DMS53 treated with DMSO at 0.1 percent for 48 hours (cell line): ENCODE measurements around the gene SPAG9.

ENCODE experiments used
- DNase-seq: peaks from one replicate; lab custom pipeline; 2025; ENCODE audit not compliant: unreplicated experiment; lab: John Stamatoyannopoulos, UW

The SPAG9 gene

GRCh38 chr17:50957600-50958575 lies 162.8 kb downstream of the SPAG9 start:
- DNase-seq = no peak

DNA sequence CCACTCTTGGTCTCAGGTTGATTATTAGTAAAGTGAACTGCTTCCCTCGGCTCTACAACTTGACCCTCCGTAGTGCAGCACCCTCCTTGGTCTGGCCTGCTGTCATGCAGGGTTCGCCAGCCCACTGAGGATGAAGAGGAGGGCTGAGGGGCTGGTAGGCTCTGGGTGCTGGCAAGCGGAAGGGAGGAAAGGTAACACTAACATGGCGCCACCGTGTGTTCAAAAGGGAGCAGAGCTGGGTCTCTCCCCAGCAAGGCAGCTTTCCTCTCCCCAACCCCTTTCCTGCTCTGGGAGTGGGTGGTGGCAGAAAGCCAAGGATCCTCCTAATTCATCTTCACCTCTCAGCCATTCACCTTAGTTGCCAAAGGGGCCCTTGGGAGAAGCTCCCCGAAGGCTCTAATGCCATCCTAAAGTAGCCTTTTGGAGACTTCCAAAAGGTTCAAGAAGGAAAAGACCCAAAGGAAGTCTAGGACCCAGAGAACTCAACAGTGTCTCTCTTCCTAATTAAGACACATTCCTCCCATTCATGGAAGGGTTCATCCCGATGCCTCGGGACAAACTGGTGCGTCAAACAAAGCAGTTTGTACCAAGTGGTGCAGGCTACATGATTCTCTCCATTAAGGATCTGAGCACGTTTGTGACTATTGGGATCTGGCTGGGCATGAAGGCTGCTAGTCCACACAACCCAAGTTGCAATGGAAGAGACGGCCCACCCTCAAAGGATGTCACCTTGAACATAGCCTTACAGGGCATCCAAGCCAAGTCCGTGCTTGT lies 163.7 kb downstream of the SPAG9 start:
- DNase-seq = peak; percentile 35

DNA sequence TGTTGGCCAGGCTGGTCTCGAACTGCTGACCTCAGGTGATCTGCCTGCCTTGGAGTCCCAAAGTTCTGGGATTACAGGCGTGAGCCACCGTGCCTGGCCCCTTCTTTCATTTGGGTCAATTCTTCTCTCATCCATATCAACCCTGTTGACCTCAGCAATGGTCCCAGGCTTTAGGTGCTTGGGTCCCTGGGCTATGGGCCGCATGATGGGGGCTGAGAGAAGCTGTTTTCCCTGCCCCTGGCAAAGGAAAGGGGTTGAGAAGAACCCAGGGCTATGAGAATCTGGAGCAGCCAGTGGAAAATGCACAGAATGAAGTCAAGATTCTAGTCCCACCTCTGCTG lies 164.3 kb downstream of the SPAG9 start:
- DNase-seq = no peak

- no peak for DNase-seq
These were observed 165.0 kb downstream of the SPAG9 start for GRCh38 chr17:50955667-50956120.

- DNase-seq = no peak
These were observed 165.5 kb downstream of the SPAG9 start for GRCh38 chr17:50955160-50955559.

DNA sequence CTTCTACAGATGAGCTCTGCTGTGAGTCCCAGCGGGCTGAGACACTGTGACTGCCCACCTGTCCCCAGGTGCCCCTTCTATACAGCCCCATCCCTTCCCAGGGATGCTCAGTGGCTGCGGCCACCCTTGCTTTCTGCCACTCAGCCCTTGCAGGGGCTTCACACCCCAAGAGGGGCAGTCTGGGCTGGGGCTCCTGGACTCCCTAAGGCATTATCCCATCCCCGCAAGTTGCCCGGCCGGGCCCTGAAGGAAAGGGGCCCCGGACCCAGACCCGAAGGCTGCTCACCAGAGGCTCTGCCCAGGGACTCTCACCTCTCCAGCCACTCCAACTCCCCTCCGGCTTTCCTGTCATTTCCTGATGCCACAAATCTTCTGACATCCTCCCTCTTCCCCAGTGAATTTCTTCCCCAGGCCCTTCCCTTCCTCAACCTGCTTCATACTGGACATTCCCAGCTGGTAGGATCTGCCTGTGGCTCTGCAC lies 166.0 kb downstream of the SPAG9 start:
- no peak for DNase-seq

- peak; percentile 69 for DNase-seq
These were observed 166.7 kb downstream of the SPAG9 start for GRCh38 chr17:50953831-50954601.

GRCh38 chr17:50953518-50953830 lies 167.2 kb downstream of the SPAG9 start:
- no peak for DNase-seq

DNA sequence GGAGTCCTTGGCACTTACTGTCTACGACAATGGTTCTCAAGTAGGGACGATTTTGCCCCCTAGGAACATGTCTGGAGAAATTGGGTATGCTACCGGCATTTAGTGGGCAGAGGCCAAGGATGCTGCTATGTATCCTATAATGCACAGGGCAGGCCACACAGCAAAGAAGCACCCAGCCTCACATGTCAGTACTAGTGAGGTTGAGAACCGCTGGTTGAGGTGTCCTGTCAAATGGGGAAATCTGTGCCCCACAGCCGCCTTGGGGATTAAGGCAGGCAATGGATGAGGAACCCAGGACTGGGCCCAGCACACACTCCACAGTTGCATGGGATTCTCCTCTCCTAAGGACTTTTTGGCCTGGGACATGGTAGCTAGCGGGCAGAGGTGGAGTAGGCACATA lies 167.8 kb downstream of the SPAG9 start:
- no peak for DNase-seq

DNA sequence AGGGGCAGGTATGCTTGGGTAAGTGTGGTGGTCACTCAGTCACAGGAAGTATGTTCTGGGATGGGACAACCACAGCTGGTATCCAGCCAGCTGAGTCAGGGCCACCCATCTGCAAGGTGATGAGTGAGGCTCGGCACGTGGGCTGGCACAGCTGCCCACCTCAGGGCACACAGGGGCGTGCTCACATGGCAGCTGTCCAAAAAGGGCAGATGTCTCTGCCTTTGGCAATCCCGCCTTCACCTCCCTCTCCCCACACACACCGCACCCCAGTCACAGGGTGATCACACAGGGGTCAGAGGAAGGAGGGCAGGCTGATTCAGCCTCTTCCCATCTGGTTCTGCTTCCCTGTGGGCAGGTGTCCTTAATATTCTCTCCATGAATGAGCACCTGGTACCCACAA lies 168.7 kb downstream of the SPAG9 start:
- DNase-seq = peak; percentile 58

GRCh38 chr17:50949989-50950877 lies 170.4 kb downstream of the SPAG9 start:
- peak; percentile 38 for DNase-seq

DNA sequence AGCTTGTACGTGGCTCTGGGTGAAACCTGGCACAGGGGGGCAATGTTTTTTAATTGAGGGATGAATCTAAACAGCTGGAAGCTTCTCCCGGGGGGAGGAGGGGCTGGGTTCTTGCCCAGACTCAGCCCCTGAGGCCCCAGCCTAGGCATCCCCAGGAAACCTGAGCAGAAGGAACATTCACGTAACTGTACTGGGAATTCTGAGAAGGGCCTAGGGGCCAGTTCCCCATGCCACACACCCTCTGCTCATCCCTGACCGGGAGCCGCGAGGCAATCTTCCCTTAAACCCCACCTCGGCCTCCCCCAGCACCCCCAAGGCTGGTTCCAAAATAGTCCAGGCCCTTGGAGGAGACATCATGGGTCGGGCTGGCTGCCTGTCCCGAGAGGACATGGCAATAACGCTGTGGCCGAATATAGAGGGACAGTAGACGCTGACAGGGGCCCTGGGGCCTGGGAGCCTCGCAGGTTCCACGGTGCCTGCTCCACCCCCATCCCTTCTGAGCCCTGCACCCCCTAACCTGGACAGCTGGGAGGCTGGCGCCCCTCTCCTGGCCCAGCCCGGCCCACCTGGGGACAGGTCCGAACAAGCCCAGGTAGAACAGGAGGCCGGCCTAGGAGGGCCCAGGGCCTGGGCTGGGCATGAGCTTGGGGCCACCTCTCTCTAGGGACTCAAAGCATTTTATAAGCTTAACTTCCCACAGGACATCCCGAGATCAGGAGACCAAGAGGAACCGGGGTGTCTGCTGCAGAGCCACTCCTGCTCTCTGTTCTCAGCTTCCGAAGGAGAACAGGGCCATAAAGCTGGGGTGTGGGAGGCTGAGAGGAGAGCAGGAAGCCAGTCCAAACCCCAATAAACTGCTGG lies 171.3 kb downstream of the SPAG9 start:
- DNase-seq = no peak

DNA sequence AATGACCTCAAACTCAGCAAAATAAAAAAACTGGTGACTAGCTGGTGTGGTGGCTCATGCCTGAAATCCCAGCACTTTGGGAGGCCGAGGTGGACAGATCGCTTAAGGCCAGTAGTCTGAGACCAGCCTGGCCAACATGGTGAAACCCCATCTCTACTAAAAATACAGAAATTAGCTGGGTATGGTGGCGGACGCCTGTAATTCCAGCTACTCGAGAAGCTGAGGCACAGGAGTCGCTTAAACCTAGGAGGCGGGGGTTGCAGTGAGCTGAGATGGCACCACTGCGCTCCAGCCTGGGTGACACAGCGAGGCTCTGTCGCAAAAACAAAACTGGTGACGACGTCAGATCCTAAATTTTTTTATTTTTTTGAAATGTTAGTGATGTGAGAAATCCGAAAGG lies 172.0 kb downstream of the SPAG9 start:
- no peak for DNase-seq

DNA sequence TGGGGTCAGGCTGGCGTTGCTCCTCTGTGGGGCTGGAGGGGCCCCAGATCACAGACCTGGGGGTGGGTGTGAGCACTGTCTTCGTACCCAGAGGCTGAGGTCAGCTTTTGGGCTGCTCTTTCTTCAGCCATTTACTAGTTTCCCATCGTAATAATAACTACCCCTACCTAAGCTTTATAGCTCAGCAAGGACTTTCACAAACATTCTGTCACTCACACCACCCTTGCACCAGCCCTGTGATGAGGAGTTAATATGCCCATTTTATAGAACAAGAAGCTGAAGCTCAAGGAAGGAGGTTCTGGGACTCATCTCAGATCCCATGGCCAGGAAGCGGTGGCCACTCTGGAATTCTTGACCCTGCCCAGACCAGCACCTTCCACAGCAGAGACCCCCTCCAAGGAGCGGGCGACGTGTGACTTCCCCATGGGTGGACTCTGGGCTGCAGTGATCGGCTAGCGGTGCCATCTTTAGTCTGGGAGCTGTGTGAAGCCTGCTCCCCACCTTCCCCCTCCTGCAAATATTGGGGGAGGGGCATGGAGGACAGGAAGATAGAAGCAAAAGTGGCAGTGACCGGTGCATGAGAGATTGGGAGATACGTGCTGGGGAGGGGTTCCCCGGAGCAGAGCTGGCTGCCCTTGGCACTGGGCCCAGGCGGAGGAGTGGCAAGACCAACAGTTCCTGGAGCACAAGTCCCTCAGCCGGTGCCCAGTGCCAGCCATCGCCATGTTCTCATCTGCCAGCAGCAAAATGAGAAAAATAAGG lies 172.7 kb downstream of the SPAG9 start:
- DNase-seq = no peak

DNA sequence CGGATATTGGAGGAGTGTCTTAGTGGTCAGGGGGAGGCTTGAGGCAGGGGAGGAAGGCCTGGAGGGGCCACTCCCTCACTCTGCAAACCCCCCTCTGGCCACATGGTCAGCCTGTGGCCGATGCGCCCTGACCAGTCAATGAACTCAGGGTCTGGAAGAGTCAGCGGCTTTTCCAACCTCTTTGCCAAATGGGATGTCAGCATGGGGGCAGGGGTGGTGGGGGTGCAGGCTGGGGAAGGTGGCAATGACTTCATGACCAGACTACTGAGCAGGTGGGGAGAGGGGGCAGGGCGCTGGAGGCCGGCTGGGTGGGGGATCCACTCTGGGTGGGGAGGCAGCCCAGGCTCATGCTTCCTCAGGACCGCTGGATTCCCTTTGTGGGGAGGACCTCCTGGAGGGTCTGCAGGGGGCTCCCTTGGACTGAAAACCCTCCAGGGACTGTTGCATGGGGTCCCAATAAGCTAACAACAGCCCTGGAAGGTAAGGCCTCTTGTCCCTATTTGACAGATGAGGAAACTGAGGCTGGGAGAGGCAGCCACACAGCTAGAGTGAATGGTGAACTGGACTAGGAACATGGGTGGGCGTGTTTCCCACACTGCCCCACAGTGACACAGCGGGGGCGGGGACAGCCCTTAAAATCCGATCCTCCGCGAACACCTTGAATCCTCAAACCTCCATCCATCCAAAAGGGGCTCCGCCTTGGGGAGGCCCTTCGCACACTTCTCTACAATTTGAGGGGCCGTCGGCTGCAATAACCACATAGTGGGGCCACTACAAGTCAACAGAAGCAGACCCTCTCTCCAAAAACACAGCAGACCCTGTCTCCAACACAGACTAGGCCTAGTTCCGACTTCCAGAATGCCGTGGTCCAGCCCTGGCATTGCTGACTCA lies 173.5 kb downstream of the SPAG9 start:
- DNase-seq = no peak

- no peak for DNase-seq
These were observed 174.3 kb downstream of the SPAG9 start for GRCh38 chr17:50946223-50946890.

DNA sequence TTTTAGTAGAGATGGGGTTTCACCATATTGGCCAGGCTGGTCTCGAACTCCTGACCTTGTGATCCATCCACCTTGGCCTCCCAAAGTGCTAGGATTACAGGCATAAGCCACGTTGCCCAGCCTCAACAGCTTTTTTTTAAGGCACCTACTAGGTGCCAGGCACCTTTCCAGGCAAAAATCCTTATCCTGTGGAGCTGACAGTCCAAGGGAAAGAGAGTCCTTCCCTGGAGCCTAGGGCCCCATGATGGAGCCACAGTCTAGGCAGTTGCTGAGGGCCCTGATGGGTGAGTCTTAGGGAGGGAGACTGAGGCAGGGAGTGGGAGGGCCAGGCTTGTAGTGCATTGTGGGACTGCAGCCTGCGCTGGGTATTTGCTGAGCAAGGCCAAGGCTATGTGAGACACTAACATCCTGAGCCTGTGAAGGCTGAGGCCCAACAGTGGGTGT lies 174.9 kb downstream of the SPAG9 start:
- DNase-seq = no peak
